ENCODE results near the gene RYR3.
A peak's percentile ranks its signal among the peaks of the same experiment; 100 is the strongest.

RYR3 gene

GRCh38 chr15:33380406-33380805, 69.6 kb downstream of the RYR3 start:
- no peak for DNase-seq

GRCh38 chr15:33382491-33382890, 71.7 kb downstream of the RYR3 start:
- DNase-seq, result no peak

GRCh38 chr15:33384307-33384706, 73.5 kb downstream of the RYR3 start:
- DNase-seq, result no peak

GRCh38 chr15:33392453-33392852, 81.7 kb downstream of the RYR3 start:
- DNase-seq, result no peak

- no peak for DNase-seq
These were observed 82.8 kb downstream of the RYR3 start for GRCh38 chr15:33393546-33393945.

GRCh38 chr15:33395321-33395720, 84.6 kb downstream of the RYR3 start:
- DNase-seq, result no peak

- no peak for DNase-seq
These were observed 85.1 kb downstream of the RYR3 start for GRCh38 chr15:33395846-33396245.

- DNase-seq, result no peak
These were observed 85.7 kb downstream of the RYR3 start for GRCh38 chr15:33396475-33396874.

GRCh38 chr15:33398555-33398954, 87.8 kb downstream of the RYR3 start:
- DNase-seq, result no peak

- DNase-seq, result no peak
These were observed 90.2 kb downstream of the RYR3 start for GRCh38 chr15:33400941-33401340.

GRCh38 chr15:33402600-33402999, 91.8 kb downstream of the RYR3 start:
- no peak for DNase-seq

GRCh38 chr15:33405096-33405495, 94.3 kb downstream of the RYR3 start:
- DNase-seq, result no peak

GRCh38 chr15:33411596-33412540, 101.1 kb downstream of the RYR3 start:
- DNase-seq, result no peak

- DNase-seq, result no peak
These were observed 108.9 kb downstream of the RYR3 start for GRCh38 chr15:33419701-33420100.

GRCh38 chr15:33424025-33424424, 113.3 kb downstream of the RYR3 start:
- DNase-seq, result no peak

GRCh38 chr15:33425142-33425541, 114.4 kb downstream of the RYR3 start:
- peak in 1 of 56 donors; percentile 5 for DNase-seq

GRCh38 chr15:33430577-33430976, 119.8 kb downstream of the RYR3 start:
- DNase-seq, result no peak

- DNase-seq, result no peak
These were observed 123.1 kb downstream of the RYR3 start for GRCh38 chr15:33433821-33434220.

- DNase-seq, result no peak
These were observed 127.6 kb downstream of the RYR3 start for GRCh38 chr15:33438396-33438795.

- no peak for DNase-seq
These were observed 130.1 kb downstream of the RYR3 start for GRCh38 chr15:33440900-33441299.

GRCh38 chr15:33442449-33442848, 131.7 kb downstream of the RYR3 start:
- DNase-seq, result no peak

GRCh38 chr15:33443708-33444107, 132.9 kb downstream of the RYR3 start:
- no peak for DNase-seq

GRCh38 chr15:33445984-33446383, 135.2 kb downstream of the RYR3 start:
- no peak for DNase-seq
